Measurements from ENCODE around the gene DNAJC5G. TPM values are rescaled to one million over a fixed set of nuclear protein-coding genes. Genes with fewer than 3 reads are reported as not detected.
A peak's percentile ranks its signal among the peaks of the same experiment; 100 is the strongest.
"Not testable (repeated sequence)": the region's sequence is repeated elsewhere in the genome, so short reads cannot be mapped to it uniquely, and the experiment has no call there.

Gene DNAJC5G
- total RNA-seq, 2 experiments from 2014 or later, result 0.19 TPM; not detected in 1

DNA sequence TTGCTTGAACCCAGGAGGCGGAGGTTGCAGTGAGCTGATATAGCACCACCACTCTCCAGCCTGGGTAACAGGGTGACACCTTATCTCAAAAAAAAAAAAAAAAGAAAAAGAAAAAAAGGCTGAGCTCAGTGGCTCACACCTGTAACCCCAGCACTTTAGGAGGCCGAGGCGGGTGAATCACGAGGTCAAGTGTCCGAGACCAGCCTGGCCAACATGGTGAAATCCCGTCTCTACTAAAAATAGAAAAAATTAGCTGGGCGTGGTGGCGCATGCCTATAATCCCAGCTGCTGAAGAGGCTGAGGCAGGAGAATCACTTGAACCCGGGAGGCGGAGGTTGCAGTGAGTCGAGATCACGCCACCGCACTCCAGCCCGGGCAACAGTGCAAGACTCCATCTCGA lies 44.6 kb downstream of the DNAJC5G start:
- H3K27ac Mint-ChIP-seq; DNase-seq; H3K9me3 Mint-ChIP-seq; H3K4me3 Mint-ChIP-seq; H3K36me3 Mint-ChIP-seq; H3K27me3 Mint-ChIP-seq; intact Hi-C loops (cut with micrococcal nuclease): not testable (repeated sequence)
- CTCF ChIA-PET, result interaction anchor here (0.9 to 4.6 kb wide), 2 partner anchors 17 to 50 kb away, joined by 3 to 32 read pairs; partner anchors contain the start of gene EIF2B4
- POLR2A ChIA-PET, result interaction anchor here (1.3 kb wide), 1 partner anchor 9 kb away, joined by 3 read pairs; no protein-coding TSS in a partner anchor
- peaks cover 18% of the 10 kb centered on the region for H3K4me1 Mint-ChIP-seq (ENCODE audit: low read depth)

GRCh38 chr2:27320958-27321543 lies 45.8 kb downstream of the DNAJC5G start:
- H3K36me3 Mint-ChIP-seq, result peaks cover 4% of the 10 kb centered on the region
- H3K4me1 Mint-ChIP-seq (ENCODE audit: low read depth), result peaks cover 18% of the 10 kb centered on the region
- intact Hi-C loops (cut with micrococcal nuclease), result no loop called here
- no peak overlapping the region for H3K27ac Mint-ChIP-seq
- no peak for DNase-seq
- CTCF ChIA-PET, result interaction anchor here (2.2 to 4.6 kb wide), 2 partner anchors 18 to 41 kb away, joined by 7 to 32 read pairs; no protein-coding TSS in a partner anchor
- H3K27me3 Mint-ChIP-seq, result no peaks in the 10 kb centered on the region
- POLR2A ChIA-PET, result interaction anchor here (1.3 to 2.4 kb wide), 2 partner anchors 10 to 18 kb away, joined by 3 to 10 read pairs; no protein-coding TSS in a partner anchor
- H3K4me3 Mint-ChIP-seq, result no peak overlapping the region
- no peaks in the 10 kb centered on the region for H3K9me3 Mint-ChIP-seq

DNA sequence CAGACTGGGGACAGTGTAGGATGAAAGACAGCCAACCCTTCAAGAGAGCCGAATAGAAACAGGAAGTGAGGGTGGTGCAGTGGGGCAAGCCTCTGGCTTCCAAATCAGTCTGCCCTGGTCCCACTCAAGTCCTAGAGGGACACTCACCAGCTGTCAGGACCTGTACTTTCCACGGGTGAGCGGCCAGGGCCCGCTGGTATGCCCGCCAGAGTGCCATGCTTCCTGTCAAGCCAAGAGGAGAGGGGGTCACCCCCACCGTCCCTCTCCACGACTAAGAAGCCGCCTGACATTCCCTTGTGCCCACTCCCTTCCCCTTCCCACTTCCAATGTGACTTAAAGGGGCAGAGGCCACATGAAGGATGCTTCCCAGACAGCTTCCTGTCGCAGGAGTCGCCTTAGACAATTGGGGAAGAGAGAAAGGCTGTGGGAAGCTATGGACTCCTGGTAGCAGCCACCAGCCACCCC lies 47.1 kb downstream of the DNAJC5G start:
- POLR2A ChIA-PET, result interaction anchor here (1.0 to 2.4 kb wide), 3 partner anchors 17 to 34 kb away, joined by 3 to 11 read pairs (median 10); partner anchors contain the start of gene GTF3C2
- Mint-ChIP-seq H3K27ac (peak overlapping the region; percentile 88), H3K36me3 (peaks cover 11% of the 10 kb centered on the region), H3K4me1 (ENCODE audit: low read depth) (peaks cover 18% of the 10 kb centered on the region), H3K9me3 (no peaks in the 10 kb centered on the region), H3K4me3 (peak overlapping the region; percentile 93), H3K27me3 (no peaks in the 10 kb centered on the region)
- CTCF ChIA-PET, result interaction anchor here (0.6 to 2.7 kb wide), 7 partner anchors 19 to 362 kb away, joined by 3 to 18 read pairs (median 4); partner anchors contain the start of gene EIF2B4
- intact Hi-C loops (cut with micrococcal nuclease), result loop anchor here (1.0 kb wide), 1 partner anchor 167 kb away; the partner anchor contains the start of gene IFT172
- DNase-seq, result peak; percentile 24

- Mint-ChIP-seq H3K27ac (peak within 1 kb of the TSS; percentile 88), H3K4me3 (peak within 1 kb of the TSS; percentile 93), H3K4me1 (ENCODE audit: low read depth) (peaks cover 18% of the 10 kb centered on the region), H3K27me3 (no peaks in the 10 kb centered on the region), H3K9me3 (no peaks in the 10 kb centered on the region), H3K36me3 (peaks cover 12% of the 10 kb centered on the region)
- CTCF ChIA-PET, result interaction anchor here (0.8 to 2.7 kb wide), 7 partner anchors 20 to 361 kb away, joined by 3 to 18 read pairs (median 5); partner anchors contain the start of gene EIF2B4
- DNase-seq, result peak; percentile 94
- POLR2A ChIA-PET, result interaction anchor here (0.5 to 2.4 kb wide), 6 partner anchors 18 to 375 kb away, joined by 3 to 11 read pairs (median 4); partner anchors contain the start of genes GTF3C2 and ZNF513
- intact Hi-C loops (cut with micrococcal nuclease), result loop anchor here (1.0 kb wide), 5 partner anchors 33 to 166 kb away; partner anchors contain the start of genes EIF2B4, GTF3C2, IFT172 and PPM1G
Measured at GRCh38 chr2:27322766-27323595, 47.7 kb downstream of the DNAJC5G start, which contains the start of gene MPV17. MPV17 (minus strand) TSS chr2:27323097; CDS start chr2:27322517, 580 bp downstream.

- H3K4me3 Mint-ChIP-seq, result peak overlapping the region; percentile 93
- H3K27ac Mint-ChIP-seq, result peak overlapping the region; percentile 88
- ChIA-PET POLR2A (interaction anchor here (0.5 to 2.3 kb wide), 5 partner anchors 18 to 374 kb away, joined by 3 to 11 read pairs (median 3); partner anchors contain the start of genes GTF3C2 and ZNF513), CTCF (interaction anchor here (0.8 to 2.7 kb wide), 4 partner anchors 21 to 360 kb away, joined by 3 to 18 read pairs (median 5); no protein-coding TSS in a partner anchor)
- peaks cover 20% of the 10 kb centered on the region for H3K36me3 Mint-ChIP-seq
- no peak for DNase-seq
- H3K4me1 Mint-ChIP-seq (ENCODE audit: low read depth), result peaks cover 18% of the 10 kb centered on the region
- no peaks in the 10 kb centered on the region for H3K9me3 Mint-ChIP-seq
- intact Hi-C loops (cut with micrococcal nuclease), result loop anchor here (1.0 kb wide), 4 partner anchors 33 to 107 kb away; partner anchors contain the start of genes EIF2B4, GTF3C2, PPM1G and SNX17
- H3K27me3 Mint-ChIP-seq, result no peaks in the 10 kb centered on the region
Measured at GRCh38 chr2:27323596-27324285, 48.5 kb downstream of the DNAJC5G start.

DNA sequence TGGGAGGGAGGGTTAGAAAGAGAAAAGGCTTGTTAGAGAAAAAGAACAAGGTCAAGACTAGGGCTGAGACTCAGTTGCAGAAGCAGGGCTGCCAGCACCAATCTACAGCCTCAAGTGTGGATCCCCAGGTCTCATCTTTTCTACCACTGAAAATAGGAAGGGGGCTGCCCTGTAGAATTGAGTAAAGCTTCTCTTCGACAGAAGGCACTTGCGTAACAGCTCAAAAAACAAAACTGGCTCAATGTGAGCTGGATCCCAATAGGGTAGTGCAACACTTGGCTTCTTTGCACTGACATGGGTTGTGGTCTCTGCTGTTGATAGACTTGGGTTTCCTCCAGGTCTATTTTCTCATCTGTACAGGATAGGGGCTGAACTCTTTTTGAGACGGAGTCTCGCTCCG lies 49.5 kb downstream of the DNAJC5G start:
- intact Hi-C loops (cut with micrococcal nuclease), result no loop called here
- H3K27ac Mint-ChIP-seq, result no peak overlapping the region
- CTCF ChIA-PET, result no interaction called here

More for the DNA sequence above, 49.5 kb downstream of the DNAJC5G start:
- Mint-ChIP-seq H3K4me3 (no peak overlapping the region), H3K4me1 (ENCODE audit: low read depth) (peaks cover 18% of the 10 kb centered on the region), H3K9me3 (no peaks in the 10 kb centered on the region), H3K36me3 (peaks cover 23% of the 10 kb centered on the region), H3K27me3 (no peaks in the 10 kb centered on the region)
- POLR2A ChIA-PET, result no interaction called here
- no peak for DNase-seq

Other genes starting within 250 kb of the DNAJC5G start
- gene TMEM214, start 242.5 kb upstream of the DNAJC5G start, total RNA-seq, result 10 to 100 TPM; 52.4 to 60.1 TPM
- gene AGBL5, start 223.8 kb upstream of the DNAJC5G start, total RNA-seq, result 10 to 100 TPM; 12.9 to 14.1 TPM
- 100 to 1,000 TPM; 307 to 310 TPM for gene OST4, start 203.8 kb upstream of the DNAJC5G start, total RNA-seq
- gene EMILIN1, start 196.8 kb upstream of the DNAJC5G start, total RNA-seq, result under 1 TPM; 0.29 to 0.51 TPM
- gene KHK, start 188.7 kb upstream of the DNAJC5G start, total RNA-seq, result 10 to 100 TPM; 12.7 to 13.3 TPM
- gene CGREF1, start 156.3 kb upstream of the DNAJC5G start, total RNA-seq, result 1 to 10 TPM; 2.7 to 2.9 TPM
- gene ABHD1, start 151.6 kb upstream of the DNAJC5G start, total RNA-seq, result under 1 TPM; 0.29 to 0.76 TPM
- gene PREB, start 140.8 kb upstream of the DNAJC5G start, total RNA-seq, result 10 to 100 TPM; 64.7 to 65.4 TPM
- not detected for gene PRR30, start 136.0 kb upstream of the DNAJC5G start, total RNA-seq
- gene TCF23, start 126.4 kb upstream of the DNAJC5G start, total RNA-seq, result not detected
- gene ATRAID, start 63.4 kb upstream of the DNAJC5G start, total RNA-seq, result 10 to 100 TPM; 84.0 to 92.7 TPM
- 10 to 100 TPM; 29.2 to 30.2 TPM for gene SLC5A6, start 63.2 kb upstream of the DNAJC5G start, total RNA-seq
- gene CAD, start 58.1 kb upstream of the DNAJC5G start, total RNA-seq, result 100 to 1,000 TPM in 1 of 2 experiments, 10 to 100 TPM in 1; 99.7 to 102 TPM
- gene SLC30A3, start 12.4 kb upstream of the DNAJC5G start, total RNA-seq, result under 1 TPM; 0.86 to 0.90 TPM
- not detected for gene TRIM54, start 7.0 kb downstream of the DNAJC5G start, total RNA-seq
- 1 to 10 TPM; 1.8 to 1.9 TPM for gene UCN, start 33.0 kb downstream of the DNAJC5G start, total RNA-seq
- gene MPV17, start 47.7 kb downstream of the DNAJC5G start, total RNA-seq, result 10 to 100 TPM; 85.5 to 86.0 TPM
- gene GTF3C2, start 81.3 kb downstream of the DNAJC5G start, total RNA-seq, result 10 to 100 TPM; 55.2 to 64.5 TPM
- gene EIF2B4, start 94.9 kb downstream of the DNAJC5G start, total RNA-seq, result 10 to 100 TPM; 34.6 to 36.5 TPM
- gene SNX17, start 95.2 kb downstream of the DNAJC5G start, total RNA-seq, result 10 to 100 TPM; 91.2 to 93.2 TPM
- gene ZNF513, start 105.3 kb downstream of the DNAJC5G start, total RNA-seq, result 1 to 10 TPM; 8.6 to 9.7 TPM
- gene PPM1G, start 134.2 kb downstream of the DNAJC5G start, total RNA-seq, result 100 to 1,000 TPM; 127 to 132 TPM
- 10 to 100 TPM; 80.8 to 82.7 TPM for gene NRBP1, start 153.2 kb downstream of the DNAJC5G start, total RNA-seq
- 1 to 10 TPM; 5.4 to 6.4 TPM for gene KRTCAP3, start 166.9 kb downstream of the DNAJC5G start, total RNA-seq
- gene IFT172, start 214.3 kb downstream of the DNAJC5G start, total RNA-seq, result 1 to 10 TPM; 7.7 to 8.2 TPM
- under 1 TPM; 0.22 to 0.38 TPM for gene FNDC4, start 219.8 kb downstream of the DNAJC5G start, total RNA-seq
- gene GCKR, start 221.4 kb downstream of the DNAJC5G start, total RNA-seq, result not detected